Stimulated activated CD4-positive, alpha-beta T cell treated with anti-CD3 and anti-CD28 coated beads, Interleukin-4, amount 100 ng/mL, for 4 hours (primary cell): ENCODE measurements around the gene LCN6.
"Not testable (repeated sequence)": the region's sequence is repeated elsewhere in the genome, so short reads cannot be mapped to it uniquely, and the experiment has no call there.

Experiments
- DNase-seq, 2 experiments: peaks; one replicate each; pipeline ENCODE4 v3.0.0-alpha.2; 2020

LCN6 gene

GRCh38 chr9:136704741-136705140 lies 43.6 kb downstream of the LCN6 start:
- DNase-seq, result not testable (repeated sequence)

GRCh38 chr9:136703276-136703860 lies 45.0 kb downstream of the LCN6 start:
- no peak for DNase-seq

GRCh38 chr9:136701668-136702053 lies 46.7 kb downstream of the LCN6 start:
- DNase-seq, result no peak

DNA sequence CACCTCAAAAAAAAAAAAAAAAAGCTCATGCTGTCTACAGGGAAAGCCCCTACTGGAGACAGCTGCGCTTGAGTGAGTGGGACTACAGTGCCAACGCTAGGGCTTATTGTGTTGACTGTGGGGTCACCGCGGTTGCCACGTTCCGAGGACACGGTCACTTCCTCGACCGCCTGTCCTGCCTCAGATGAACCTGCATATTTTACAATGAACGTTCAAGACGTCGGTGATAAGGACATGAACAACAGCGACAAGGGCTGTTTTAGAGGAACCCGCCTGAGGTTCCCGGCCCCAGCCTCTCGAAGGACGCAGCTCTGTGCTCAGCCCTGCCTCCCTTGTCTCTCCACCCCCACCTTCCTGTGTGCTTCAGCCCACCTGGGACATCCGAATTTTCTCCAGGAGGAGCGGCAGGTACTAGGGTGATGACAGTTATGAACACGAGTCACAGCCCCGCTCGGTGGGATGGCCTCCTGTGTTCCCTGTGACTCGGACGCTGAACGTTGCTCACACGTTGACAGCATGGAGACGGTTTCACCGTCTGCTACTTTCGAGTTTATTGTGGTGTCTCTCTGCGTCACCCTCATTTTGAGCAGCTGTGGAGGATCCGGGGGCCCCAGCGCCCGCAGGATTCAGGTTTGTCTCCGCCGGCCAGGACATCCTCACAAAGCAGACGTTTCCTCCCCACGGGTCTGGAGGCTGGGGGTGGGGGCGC lies 47.2 kb downstream of the LCN6 start:
- peak; percentile 52 to 56 for DNase-seq

GRCh38 chr9:136700304-136700703 lies 48.0 kb downstream of the LCN6 start:
- DNase-seq, result no peak

- no peak for DNase-seq
Measured at GRCh38 chr9:136698635-136699246, 49.6 kb downstream of the LCN6 start.

GRCh38 chr9:136697821-136698526 lies 50.4 kb downstream of the LCN6 start:
- no peak for DNase-seq

DNA sequence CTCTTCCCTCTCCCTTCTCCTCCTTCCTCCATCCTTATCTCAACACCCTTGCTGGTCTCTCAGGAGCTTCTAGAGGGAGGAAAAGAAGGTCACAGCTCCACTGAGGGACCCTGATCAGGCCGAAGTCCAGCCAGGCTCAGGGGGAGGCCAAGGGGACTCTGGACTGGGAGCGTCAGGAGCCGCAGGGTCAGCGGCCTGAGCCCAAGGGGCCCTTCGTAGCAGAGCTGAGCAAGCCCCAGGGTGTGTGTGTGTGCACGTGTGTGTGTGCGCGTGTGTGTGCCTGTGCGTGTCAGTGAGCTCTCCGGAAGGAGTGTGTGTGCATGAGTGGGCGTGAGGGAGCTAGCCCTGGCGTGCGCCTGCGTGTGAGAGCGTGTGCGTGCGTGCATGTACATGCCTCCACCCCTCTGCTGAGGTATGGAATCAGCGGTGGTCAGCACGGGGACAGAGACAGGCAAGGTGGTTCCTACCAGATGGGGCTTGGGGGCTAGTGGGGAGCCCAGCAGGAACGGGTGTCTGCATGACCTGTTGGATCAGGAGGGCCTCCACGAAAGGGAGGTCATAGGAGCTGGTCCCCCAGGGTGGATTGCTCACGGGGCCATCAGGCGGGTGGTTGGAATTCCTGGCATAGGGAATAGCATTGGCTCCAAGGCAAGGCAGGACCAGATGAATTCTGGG lies 51.0 kb downstream of the LCN6 start:
- DNase-seq, result no peak

DNA sequence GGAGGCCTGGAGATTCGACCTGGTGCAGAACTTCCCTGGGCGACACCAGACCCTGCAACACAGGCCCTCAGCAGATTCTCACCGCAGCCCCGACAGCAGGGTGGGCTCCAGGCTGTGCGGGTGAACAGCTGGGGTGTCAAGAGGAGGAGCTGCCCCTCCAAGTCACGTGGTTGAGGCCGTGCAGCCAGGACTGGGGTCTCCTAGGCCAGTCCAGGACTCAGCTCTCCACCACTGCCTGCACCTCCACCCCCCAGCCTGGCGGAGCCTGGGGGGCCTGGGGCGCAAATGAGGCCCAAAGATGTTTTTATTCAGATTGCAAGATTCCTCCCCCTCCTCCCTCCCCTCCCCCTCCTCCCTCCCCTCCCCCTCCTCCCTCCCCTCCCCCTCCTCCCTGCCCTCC lies 51.8 kb downstream of the LCN6 start:
- no peak for DNase-seq

GRCh38 chr9:136695955-136696354 lies 52.4 kb downstream of the LCN6 start:
- DNase-seq, result no peak

GRCh38 chr9:136695435-136695895 lies 52.9 kb downstream of the LCN6 start:
- no peak for DNase-seq

GRCh38 chr9:136694872-136695247 lies 53.5 kb downstream of the LCN6 start:
- no peak for DNase-seq

DNA sequence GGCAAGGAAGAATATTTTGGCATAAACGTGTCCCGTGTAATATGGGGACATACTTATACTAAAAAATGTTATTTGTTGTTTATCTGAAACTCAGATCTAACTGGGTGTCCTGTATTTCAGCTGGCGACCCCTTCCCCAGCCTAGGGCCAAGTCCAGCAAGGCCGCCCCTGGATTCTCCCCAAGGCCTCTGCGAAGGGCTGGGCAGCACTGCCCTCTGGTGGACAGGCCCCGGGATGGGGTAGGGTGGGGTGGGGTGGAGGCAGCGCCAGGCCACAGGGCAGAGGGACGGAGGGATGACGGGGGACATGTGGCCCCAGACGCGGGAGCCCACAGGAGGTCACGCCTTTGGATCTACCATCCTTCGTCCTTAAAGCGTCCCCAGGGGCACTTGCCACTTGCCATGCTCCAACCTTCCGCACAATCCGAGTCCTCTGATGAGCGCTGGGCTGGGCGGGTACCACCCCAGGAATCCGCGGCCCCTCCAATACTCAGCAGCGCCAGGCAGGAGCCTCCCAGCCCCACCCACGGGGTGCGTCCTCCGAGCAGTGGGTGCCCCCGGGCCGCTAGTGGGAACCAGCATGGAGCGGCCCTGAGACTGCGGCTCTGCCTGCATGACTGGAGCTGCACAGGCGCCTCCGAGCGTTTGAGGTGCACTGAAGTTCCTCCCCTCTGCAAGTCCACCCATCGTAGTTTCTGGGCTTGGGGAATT lies 54.0 kb downstream of the LCN6 start:
- DNase-seq, result no peak
